Ovary (tissue), 9 donors: ENCODE data around the gene KLHL3. TPM values are rescaled to one million over a fixed set of nuclear protein-coding genes. Genes with fewer than 3 reads are reported as not detected.

Experiments used
- DNase-seq, 5 donors: peaks; one replicate each; pipeline ENCODE4 v3.0.0-alpha.2; 2019 to 2020
- H3K27ac ChIP-seq, 2 donors: fragments of 200-600 bp; one replicate each; pipeline versions ENCODE4 v1.5.1 to v1.8.0; 2019 to 2022
- H3K27me3 ChIP-seq: fragments of 200-600 bp; one replicate; pipeline ENCODE4 v1.8.0; 2022
- H3K36me3 ChIP-seq: fragments of 200-600 bp; sonication (generic); one replicate; pipeline ENCODE4 v1.5.1; 2019
- H3K4me1 ChIP-seq: one replicate; pipeline ENCODE4 v1.8.1; 2013; ENCODE audit warnings: mild to moderate bottlenecking, moderate library complexity; ENCODE audit not compliant: insufficient read depth
- H3K4me3 ChIP-seq: fragments of 200-600 bp; sonication (generic); one replicate; pipeline ENCODE4 v1.5.1; 2017
- H3K9me3 ChIP-seq, 2 donors: fragments of 200-600 bp in 1 of 2; sonication (generic) in 1 of 2; one replicate each; pipeline versions ENCODE4 v1.5.1 to v1.8.1; 2013 to 2019; ENCODE audit warnings: mild to moderate bottlenecking in 1 of 2, moderate library complexity in 1 of 2
- CTCF ChIP-seq, 3 donors: fragments of 450-650 bp in 2 of 3; fragments of 200-600 bp in 1 of 3; IDR thresholded peaks; one replicate each; pipeline versions ENCODE4 v1.5.1 to v1.8.0; 2016 to 2022; ENCODE audit warnings: antibody characterized with exemption in 3 of 3, mild to moderate bottlenecking in 1 of 3
- EP300 ChIP-seq: sonication (generic); formaldehyde crosslinking; IDR thresholded peaks from one replicate; pipeline ENCODE4 v1.6.1; 2017; ENCODE audit warnings: antibody characterized with exemption
- POLR2A ChIP-seq: fragments of 450-650 bp; IDR thresholded peaks from one replicate; pipeline ENCODE4 v1.6.1; 2017; ENCODE audit warnings: antibody characterized with exemption, mild to moderate bottlenecking, moderate library complexity
- WGBS, 3 donors: extraction: QIAGEN DNeasy Blood & Tissue Kit in 1 of 3; methylation state at CpG; one replicate each; pipeline versions ENCODE4 v1.1.5 to v1.1.7; 2013 to 2017; 5-methylcytosine and 5-hydroxymethylcytosine counted together
- intact Hi-C, 4 donors: fragments of 100-400 bp; cut with DNase I; formaldehyde crosslinking; loops; one replicate each; pipeline versions ENCODE4 v1.11.0 to v1.15.1; 2022 to 2023
- polyA plus RNA-seq, 2 donors: library from polyadenylated mRNA; stranded (reverse); fragments of 200-250 nt in 1 of 2; fragments of 350-450 nt in 1 of 2; fragmentation: Illumina TruSeq in 1 of 2; extraction: RNeasy Lipid Tissue Mini Kit (QIAGEN cat#74804) in 1 of 2; gene quantifications; one replicate each; pipeline ENCODE4 v1.2.3, GENCODE V29; 2013 to 2014
- total RNA-seq, 7 donors: library from RNA; depleted of rRNA in 2 of 7; stranded (reverse); fragments of >200 nt in 2 of 7; fragmentation: NEBNext Ultra II Directional in 3 of 7; extraction: Animal tissue kit (Norgen Biotek cat#: 25700) in 3 of 7; gene quantifications; one replicate each; pipeline versions ENCODE4 v1.1.0 to v1.2.4, GENCODE V29; 2016 to 2023
- donor health status: DM: no; HTN: no; CAD: no; lungs with moderate emphysema.
- donor health status: DM: no; HTN: no; CAD: no.
- donor health status: Bipolar disorder and iron deficiency.
- donor health status: DM: yes; HTN: yes; CAD: no.
- donor health status: DM: no; HTN: no; CAD: no.
- donor health status: DM: yes; HTN: yes; CAD: no.

KLHL3 gene
- total and polyA plus RNA-seq, 9 donors = 2.9 to 15.7 (median 8.7) TPM

GRCh38 chr5:137587919-137588318 lies 148.0 kb downstream of the KLHL3 start:
- H3K27ac ChIP-seq = no peak overlapping the region
- no peaks in the 10 kb centered on the region for H3K27me3 ChIP-seq
- WGBS, 3 donors = 73 to 78% (median 76%) methylated on average over 4 of the region's 4 CpGs
- H3K4me1 ChIP-seq = no peaks in the 10 kb centered on the region
- no peak for TF ChIP-seq CTCF (IDR thresholded peaks at IDR 0.05)
- TF ChIP-seq EP300 = no peak
- TF ChIP-seq POLR2A = no peak
- intact Hi-C loops = no loop called here
- DNase-seq = no peak
- H3K9me3 ChIP-seq = no peaks in the 10 kb centered on the region
- H3K4me3 ChIP-seq = no peak overlapping the region
- no peaks in the 10 kb centered on the region for H3K36me3 ChIP-seq

DNA sequence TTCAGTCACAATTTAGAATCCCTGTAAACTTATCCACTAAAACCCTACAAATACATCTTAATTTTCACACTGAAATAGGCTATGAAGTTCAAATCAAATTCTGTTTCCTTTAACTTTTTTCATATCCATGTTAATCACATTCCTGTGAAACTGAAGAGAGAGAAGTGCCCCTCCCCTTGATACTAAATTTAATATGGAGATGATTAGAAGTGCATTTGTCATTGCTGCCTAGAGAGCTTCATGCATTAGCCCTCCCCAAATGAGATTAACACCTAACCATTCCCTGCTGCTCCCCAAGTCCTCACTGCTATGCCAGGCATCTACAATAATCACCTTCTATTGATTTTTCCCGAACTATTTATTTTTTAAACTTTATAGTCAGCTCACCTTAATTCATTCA lies 151.6 kb downstream of the KLHL3 start:
- WGBS, 3 donors = 85 to 95% (median 91%) methylated on average over 1 of the region's 1 CpG
- Histone ChIP-seq H3K4me3 (no peak overlapping the region), H3K27me3 (no peaks in the 10 kb centered on the region), H3K36me3 (no peaks in the 10 kb centered on the region), H3K27ac (no peak overlapping the region), H3K4me1 (no peaks in the 10 kb centered on the region), H3K9me3 (no peaks in the 10 kb centered on the region)
- intact Hi-C loops = no loop called here
- no peak for TF ChIP-seq EP300
- no peak for TF ChIP-seq POLR2A
- no peak for TF ChIP-seq CTCF (IDR thresholded peaks at IDR 0.05)
- DNase-seq = no peak

GRCh38 chr5:137583129-137583528 lies 152.8 kb downstream of the KLHL3 start:
- Histone ChIP-seq H3K27me3 (no peaks in the 10 kb centered on the region), H3K4me1 (no peaks in the 10 kb centered on the region), H3K9me3 (no peaks in the 10 kb centered on the region), H3K36me3 (no peaks in the 10 kb centered on the region), H3K4me3 (no peak overlapping the region), H3K27ac (no peak overlapping the region)
- WGBS, 3 donors = 31 to 47% (median 35%) methylated on average over 3 of the region's 3 CpGs
- intact Hi-C loops = no loop called here
- no peak for DNase-seq
- TF ChIP-seq POLR2A = no peak
- TF ChIP-seq CTCF (IDR thresholded peaks at IDR 0.05) = no peak
- TF ChIP-seq EP300 = no peak

DNA sequence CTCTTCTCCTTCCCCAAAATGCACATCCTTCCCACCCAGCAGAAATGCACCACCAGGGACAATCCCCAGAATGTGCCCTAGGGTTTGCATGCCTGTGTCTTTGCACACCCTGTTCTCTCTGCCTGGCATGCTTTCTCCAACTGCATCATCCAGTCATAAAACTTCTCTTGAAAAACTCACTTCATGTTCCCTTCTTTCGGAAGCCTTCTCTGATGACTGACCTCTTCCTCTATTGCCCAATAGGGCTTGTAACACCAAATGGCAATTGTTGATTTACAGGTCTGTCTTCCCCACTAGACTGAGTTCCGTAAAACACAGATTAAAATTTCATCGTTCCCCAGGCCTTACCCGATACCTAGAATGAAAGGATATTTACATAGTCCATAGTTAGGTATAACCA lies 153.7 kb downstream of the KLHL3 start:
- no peak for DNase-seq
- Histone ChIP-seq H3K36me3 (no peaks in the 10 kb centered on the region), H3K4me1 (no peaks in the 10 kb centered on the region), H3K4me3 (no peak overlapping the region), H3K27me3 (no peaks in the 10 kb centered on the region), H3K9me3 (no peaks in the 10 kb centered on the region), H3K27ac (no peak overlapping the region)
- WGBS, 3 donors = 87 to 98% (median 90%) methylated on average over 4 of the region's 4 CpGs
- TF ChIP-seq CTCF (IDR thresholded peaks at IDR 0.05) (no peak), POLR2A (no peak), EP300 (no peak)
- intact Hi-C loops = no loop called here

DNA sequence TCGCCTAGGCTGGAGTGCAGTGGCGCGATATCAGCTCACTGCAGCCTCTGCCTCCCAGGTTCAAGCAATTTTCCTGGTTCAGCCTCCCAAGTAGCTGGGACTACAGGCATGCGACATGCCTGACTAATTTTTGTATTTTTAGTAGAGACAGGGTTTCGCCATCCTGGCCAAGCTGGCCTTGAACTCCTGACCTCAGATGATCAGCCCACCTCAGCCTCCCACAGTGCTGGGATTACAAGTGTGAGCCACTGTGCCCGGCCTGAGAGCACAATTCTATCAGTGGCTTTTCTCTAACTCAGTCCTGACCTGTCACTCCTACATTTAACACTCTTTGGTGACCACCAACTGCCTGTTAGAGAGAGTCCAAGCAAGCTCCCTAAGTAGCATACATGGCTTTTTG lies 154.1 kb downstream of the KLHL3 start:
- no peak for TF ChIP-seq CTCF (IDR thresholded peaks at IDR 0.05)
- TF ChIP-seq EP300 = no peak
- TF ChIP-seq POLR2A = no peak
- no peak for DNase-seq
- no peaks in the 10 kb centered on the region for H3K4me1 ChIP-seq
- intact Hi-C loops = no loop called here
- no peak overlapping the region for H3K4me3 ChIP-seq
- 42 to 50% (median 44%) methylated on average over 6 of the region's 6 CpGs for WGBS, 3 donors
- no peaks in the 10 kb centered on the region for H3K9me3 ChIP-seq
- no peaks in the 10 kb centered on the region for H3K27me3 ChIP-seq
- no peak overlapping the region for H3K27ac ChIP-seq
- H3K36me3 ChIP-seq = no peaks in the 10 kb centered on the region
